Liver (tissue), 3 donors: ENCODE data around the gene UQCR11.

Experiments used
- JUND ChIP-seq, 2 donors: IDR thresholded peaks; 2 replicates each; pipeline ENCODE4 v1.6.1; 2016; ENCODE audit warnings: antibody characterized with exemption in 2 of 2
- SP1 ChIP-seq: IDR thresholded peaks from 2 replicates; pipeline ENCODE4 v1.6.1; 2018; ENCODE audit warnings: antibody characterized with exemption, mild to moderate bottlenecking
- TF ChIP-seq, protein P1 (sequence below): fragments of 150-350 bp; IDR thresholded peaks from 2 replicates; pipeline ENCODE4 v1.5.1; 2017; ENCODE audit warnings: improper control_type of control experiment, low read depth, low read length; ENCODE audit not compliant: missing input control
- donor health status: healthy.
- donor health status: healthy.

DNA sequence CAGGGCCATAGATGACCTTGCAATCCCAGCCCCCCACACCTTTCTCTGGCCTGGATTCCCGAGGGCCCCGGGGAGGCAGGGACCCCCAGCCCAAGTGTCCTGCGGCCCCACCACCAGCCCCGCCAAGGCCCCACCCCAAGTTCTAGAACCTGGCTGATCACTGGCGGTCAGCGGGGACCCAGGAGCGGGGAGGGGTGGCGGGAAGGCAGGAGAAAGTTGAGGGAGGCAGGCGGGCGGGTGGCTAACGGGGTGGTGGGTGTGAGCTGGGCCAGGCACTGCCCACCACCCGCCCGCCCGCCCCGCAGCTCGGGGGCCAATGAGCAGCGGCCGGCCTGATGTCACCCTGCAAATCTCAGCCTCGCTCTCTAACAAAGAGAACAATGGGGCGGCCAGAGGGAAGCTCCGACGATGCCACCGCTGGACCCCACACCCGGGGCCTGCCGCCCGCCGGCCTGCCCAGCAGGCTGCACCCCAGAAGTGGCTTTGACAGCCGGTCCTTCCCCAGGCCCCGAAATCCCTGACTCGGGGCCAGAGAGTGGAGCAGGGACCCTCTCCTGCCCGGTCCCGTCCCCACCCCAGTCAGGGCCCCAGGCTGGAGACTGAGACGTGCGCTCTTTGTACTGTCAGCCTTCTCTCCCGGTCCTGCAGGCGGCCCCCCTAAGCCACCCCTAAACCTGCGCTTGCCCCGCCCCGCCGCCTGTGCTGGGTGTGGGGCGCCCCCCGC is 38.7 kb downstream of the UQCR11 start:
- no peak for TF ChIP-seq JUND (IDR thresholded peaks at IDR 0.05)
- no peak for TF ChIP-seq SP1
- TF ChIP-seq, protein P1, sequence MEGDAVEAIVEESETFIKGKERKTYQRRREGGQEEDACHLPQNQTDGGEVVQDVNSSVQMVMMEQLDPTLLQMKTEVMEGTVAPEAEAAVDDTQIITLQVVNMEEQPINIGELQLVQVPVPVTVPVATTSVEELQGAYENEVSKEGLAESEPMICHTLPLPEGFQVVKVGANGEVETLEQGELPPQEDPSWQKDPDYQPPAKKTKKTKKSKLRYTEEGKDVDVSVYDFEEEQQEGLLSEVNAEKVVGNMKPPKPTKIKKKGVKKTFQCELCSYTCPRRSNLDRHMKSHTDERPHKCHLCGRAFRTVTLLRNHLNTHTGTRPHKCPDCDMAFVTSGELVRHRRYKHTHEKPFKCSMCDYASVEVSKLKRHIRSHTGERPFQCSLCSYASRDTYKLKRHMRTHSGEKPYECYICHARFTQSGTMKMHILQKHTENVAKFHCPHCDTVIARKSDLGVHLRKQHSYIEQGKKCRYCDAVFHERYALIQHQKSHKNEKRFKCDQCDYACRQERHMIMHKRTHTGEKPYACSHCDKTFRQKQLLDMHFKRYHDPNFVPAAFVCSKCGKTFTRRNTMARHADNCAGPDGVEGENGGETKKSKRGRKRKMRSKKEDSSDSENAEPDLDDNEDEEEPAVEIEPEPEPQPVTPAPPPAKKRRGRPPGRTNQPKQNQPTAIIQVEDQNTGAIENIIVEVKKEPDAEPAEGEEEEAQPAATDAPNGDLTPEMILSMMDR = no peak
